ENCODE results near the gene UBA1.

The UBA1 gene

GRCh38 chrX:47214435-47215077 is 20.9 kb downstream of the UBA1 start:
- DNase-seq, result no peak

GRCh38 chrX:47215291-47215900 is 21.8 kb downstream of the UBA1 start:
- DNase-seq, result no peak

GRCh38 chrX:47216393-47216925 is 22.8 kb downstream of the UBA1 start:
- no peak for DNase-seq

- DNase-seq, result no peak
These were observed 23.7 kb downstream of the UBA1 start for GRCh38 chrX:47217121-47217851.

GRCh38 chrX:47217852-47218279 is 24.2 kb downstream of the UBA1 start:
- DNase-seq, result peak; percentile 93

- DNase-seq, result peak; percentile 37
These were observed 24.8 kb downstream of the UBA1 start, which contains the start of gene CDK16 for GRCh38 chrX:47218280-47218919. Gene CDK16, plus strand, starts transcription at chrX:47218681. Its CDS starts 4,877 bp downstream, at chrX:47223558.

GRCh38 chrX:47218920-47219815 is 25.5 kb downstream of the UBA1 start:
- no peak for DNase-seq

- DNase-seq, result no peak
These were observed 28.1 kb downstream of the UBA1 start for GRCh38 chrX:47221756-47222155.

GRCh38 chrX:47222751-47223350 is 29.2 kb downstream of the UBA1 start:
- DNase-seq, result no peak

GRCh38 chrX:47223476-47224250 is 30.0 kb downstream of the UBA1 start:
- DNase-seq, result no peak

- DNase-seq, result no peak
These were observed 30.8 kb downstream of the UBA1 start for GRCh38 chrX:47224266-47224895.

- no peak for DNase-seq
These were observed 31.3 kb downstream of the UBA1 start for GRCh38 chrX:47224896-47225290.

GRCh38 chrX:47226071-47226470 is 32.4 kb downstream of the UBA1 start:
- no peak for DNase-seq

- DNase-seq, result no peak
These were observed 33.1 kb downstream of the UBA1 start for GRCh38 chrX:47226531-47227333.

GRCh38 chrX:47227334-47227583 is 33.6 kb downstream of the UBA1 start:
- no peak for DNase-seq

GRCh38 chrX:47228550-47229270 is 35.1 kb downstream of the UBA1 start:
- no peak for DNase-seq

GRCh38 chrX:47229427-47229826 is 35.8 kb downstream of the UBA1 start:
- no peak for DNase-seq

- no peak for DNase-seq
These were observed 36.7 kb downstream of the UBA1 start for GRCh38 chrX:47230136-47230868.

Data from DMS79 (cell line).